GM12891 (cell line): Measurements from ENCODE around the gene ELMO1.
A peak's percentile ranks its signal among the peaks of the same experiment; 100 is the strongest.

Experiments used
- DNase-seq: peaks from one replicate; pipeline ENCODE4 v3.0.0; 2011; ENCODE audit warnings: low spot score; ENCODE audit not compliant: insufficient read length
- FAIRE-seq: peaks from 2 replicates; lab custom pipeline; 2011; peaks lifted over from hg19 to GRCh38; lab: Jason Lieb, UNC
- PAX5 ChIP-seq: IDR thresholded peaks from 2 replicates; pipeline ENCODE4 v1.6.1; 2011; ENCODE audit warnings: low read length, moderate library complexity, mild to moderate bottlenecking; ENCODE audit not compliant: insufficient read depth, severe bottlenecking
- POLR2A ChIP-seq: IDR thresholded peaks from 2 replicates; pipeline ENCODE4 v1.6.1; 2011; ENCODE audit warnings: low read depth, low read length, control low read depth
- POLR2AphosphoS5 ChIP-seq: IDR thresholded peaks from 2 replicates; pipeline ENCODE4 v1.6.1; 2011; ENCODE audit warnings: low read depth, low read length, control low read depth
- POU2F2 ChIP-seq: IDR thresholded peaks from 2 replicates; pipeline ENCODE4 v1.6.1; 2011; ENCODE audit warnings: low read depth, mild to moderate bottlenecking, control low read depth, low read length, moderate library complexity
- SPI1 ChIP-seq: IDR thresholded peaks from 2 replicates; pipeline ENCODE4 v1.6.1; 2011; ENCODE audit warnings: low read depth, low read length, control low read depth
- TAF1 ChIP-seq: IDR thresholded peaks from 2 replicates; pipeline ENCODE4 v1.6.1; 2011; ENCODE audit warnings: low read depth, low read length, control low read depth

Gene ELMO1

GRCh38 chr7:37434529-37434928, 14.1 kb downstream of the ELMO1 start:
- DNase-seq = no peak
- TF ChIP-seq PAX5 (no peak), POLR2AphosphoS5 (no peak), POLR2A (no peak), POU2F2 (no peak), SPI1 (no peak), TAF1 (no peak)
- FAIRE-seq = peak; percentile 43

DNA sequence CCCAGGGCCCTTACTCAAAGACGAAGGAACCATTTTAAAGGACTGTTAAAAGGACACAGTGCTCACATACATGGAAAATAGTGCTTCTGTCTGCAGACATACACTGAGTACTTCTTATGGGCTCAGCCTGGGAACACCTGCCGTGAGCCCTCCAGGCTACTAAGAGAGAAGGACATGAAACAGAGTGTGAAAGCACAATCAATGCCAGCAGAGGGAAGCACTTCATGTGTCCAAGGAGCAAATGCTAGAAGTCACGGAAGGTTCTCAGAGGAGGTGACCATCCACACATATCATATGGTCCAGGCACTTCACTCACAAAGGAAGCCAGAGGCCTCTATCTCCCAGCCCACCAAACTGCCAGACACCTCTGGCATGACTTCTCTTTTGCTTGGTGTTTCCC, 15.5 kb downstream of the ELMO1 start:
- no peak for TF ChIP-seq PAX5
- TF ChIP-seq SPI1 = no peak
- TF ChIP-seq POLR2AphosphoS5 = no peak
- no peak for TF ChIP-seq TAF1
- no peak for TF ChIP-seq POLR2A
- TF ChIP-seq POU2F2 = no peak
- FAIRE-seq (peak; percentile 16), DNase-seq (no peak)

- FAIRE-seq (peak; percentile 16), DNase-seq (no peak)
- TF ChIP-seq PAX5 = no peak
- TF ChIP-seq SPI1 = peak; percentile 45
Observed at GRCh38 chr7:37432281-37432920, 16.3 kb downstream of the ELMO1 start.

DNA sequence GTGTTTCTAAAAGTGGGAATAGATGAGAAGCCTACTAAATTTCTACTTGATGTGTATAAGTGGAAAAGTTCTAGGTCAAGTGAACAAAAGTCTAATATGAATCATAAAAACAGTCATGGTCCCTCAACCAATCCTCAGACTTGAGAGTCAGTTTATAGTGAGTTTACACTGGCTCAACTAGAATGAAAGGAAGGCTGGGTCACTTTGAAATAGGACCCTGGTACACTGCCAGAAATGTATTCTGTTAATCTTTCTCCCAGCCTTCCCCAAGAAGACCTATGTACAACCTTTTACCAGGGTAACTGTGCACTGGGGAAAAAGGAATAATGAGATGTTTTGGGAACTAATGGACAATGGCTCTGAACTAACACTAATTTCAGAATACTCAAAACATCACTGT, 17.3 kb downstream of the ELMO1 start:
- no peak for FAIRE-seq
- TF ChIP-seq POU2F2 (no peak), POLR2AphosphoS5 (no peak), TAF1 (no peak), PAX5 (no peak), SPI1 (no peak), POLR2A (no peak)
- no peak for DNase-seq

- no peak for FAIRE-seq
- no peak for DNase-seq
- no peak for TF ChIP-seq POLR2A
- TF ChIP-seq POU2F2 = no peak
- TF ChIP-seq SPI1 = no peak
- no peak for TF ChIP-seq TAF1
- TF ChIP-seq POLR2AphosphoS5 = no peak
- no peak for TF ChIP-seq PAX5
Observed at GRCh38 chr7:37430640-37431039, 18.0 kb downstream of the ELMO1 start.

- TF ChIP-seq POLR2AphosphoS5 (no peak), POLR2A (no peak), TAF1 (no peak), POU2F2 (no peak), PAX5 (no peak), SPI1 (no peak)
- DNase-seq (no peak), FAIRE-seq (no peak)
Observed at GRCh38 chr7:37430171-37430570, 18.5 kb downstream of the ELMO1 start.

DNA sequence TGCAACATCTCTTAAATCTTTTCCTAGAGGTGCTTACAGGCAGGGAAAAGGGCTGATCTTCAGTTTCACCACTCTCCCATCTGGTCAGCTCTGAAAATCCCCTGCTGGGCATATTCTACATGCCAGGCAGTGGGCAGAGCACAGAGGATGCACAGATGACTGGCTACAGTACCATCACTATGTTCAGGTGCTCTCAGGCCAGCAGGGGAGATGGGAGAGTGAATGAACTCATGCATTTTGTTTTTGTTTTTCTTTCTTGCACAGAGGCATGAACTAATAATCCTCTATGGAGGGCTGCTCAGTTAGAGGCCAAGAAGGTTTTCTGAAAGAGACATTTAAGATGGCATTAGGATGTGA, 19.3 kb downstream of the ELMO1 start:
- no peak for TF ChIP-seq SPI1

GRCh38 chr7:37428681-37429434, 19.8 kb downstream of the ELMO1 start:
- FAIRE-seq = peak; percentile 55

More for the DNA sequence above, 19.3 kb downstream of the ELMO1 start:
- DNase-seq = no peak
- FAIRE-seq = no peak

DNA sequence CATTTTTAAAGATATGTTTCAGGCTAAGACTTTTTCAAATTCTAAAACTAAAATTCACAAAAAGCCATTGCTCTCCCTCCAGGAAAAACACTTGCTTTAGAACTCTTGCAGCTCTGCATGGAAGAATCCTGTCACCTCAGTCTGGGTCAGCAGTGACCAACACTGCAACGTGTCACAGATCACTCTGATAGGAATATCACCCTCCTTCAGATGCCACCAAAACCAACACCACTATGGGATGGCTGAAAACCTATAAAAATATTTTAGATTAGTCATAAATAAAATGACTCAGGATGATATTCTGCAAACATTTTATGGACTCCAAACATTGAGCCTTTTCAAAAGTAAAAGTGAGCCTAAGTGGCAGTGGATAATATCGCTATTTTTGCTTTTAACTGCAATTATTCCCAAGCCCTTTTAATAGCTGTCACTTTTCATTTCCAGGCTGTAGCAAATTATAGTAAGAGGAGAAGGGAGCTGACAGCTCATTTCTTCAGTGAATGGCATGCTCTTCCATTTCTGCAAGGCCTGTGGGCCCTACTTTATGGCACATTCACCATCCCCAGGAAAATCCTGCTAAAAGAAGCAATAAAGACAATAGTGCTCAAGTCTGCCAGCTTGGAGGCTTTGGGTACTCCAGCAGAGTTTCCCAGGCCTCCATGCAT, 21.3 kb downstream of the ELMO1 start:
- DNase-seq = no peak
- TF ChIP-seq PAX5 (no peak), SPI1 (no peak), POLR2AphosphoS5 (no peak), POLR2A (no peak), POU2F2 (no peak), TAF1 (no peak)
- no peak for FAIRE-seq

More at GRCh38 chr7:37428681-37429434, 19.8 kb downstream of the ELMO1 start:
- DNase-seq = no peak
- TF ChIP-seq POLR2A = no peak
- TF ChIP-seq POLR2AphosphoS5 = no peak
- TF ChIP-seq SPI1 = no peak
- TF ChIP-seq TAF1 = no peak
- no peak for TF ChIP-seq PAX5
- no peak for TF ChIP-seq POU2F2

- FAIRE-seq (no peak), DNase-seq (no peak)
- TF ChIP-seq POLR2A = no peak
- TF ChIP-seq PAX5 = no peak
- TF ChIP-seq POU2F2 = no peak
- no peak for TF ChIP-seq POLR2AphosphoS5
- no peak for TF ChIP-seq TAF1
- TF ChIP-seq SPI1 = no peak
Observed at GRCh38 chr7:37425498-37425897, 23.2 kb downstream of the ELMO1 start.
